Karpas-422 (cell line): ENCODE measurements around the gene SPACDR. TPM values are rescaled to one million over a fixed set of nuclear protein-coding genes. Genes with fewer than 3 reads are reported as not detected.
"Not testable (repeated sequence)": the region's sequence is repeated elsewhere in the genome, so short reads cannot be mapped to it uniquely, and the experiment has no call there.

Experiments
- DNase-seq: peaks from one replicate; pipeline ENCODE4 v3.0.0-alpha.2; 2015
- H2AFZ ChIP-seq: fragments of 200-600 bp; sonication (generic); 2 replicates; pipeline ENCODE4 v1.6.1; 2014; ENCODE audit warnings: antibody characterized with exemption, low read length, mixed read lengths
- H3K27ac ChIP-seq: fragments of 200-600 bp; sonication (generic); 2 replicates; pipeline ENCODE4 v1.5.1; 2014; ENCODE audit warnings: mild to moderate bottlenecking, low read length, moderate library complexity
- H3K27me3 ChIP-seq: fragments of 200-600 bp; sonication (generic); 2 replicates; pipeline ENCODE4 v1.6.1; 2014; ENCODE audit warnings: low read length, mixed read lengths
- H3K36me3 ChIP-seq: fragments of 200-600 bp; sonication (generic); 2 replicates; pipeline ENCODE4 v1.6.1; 2014; ENCODE audit warnings: low read length, mixed read lengths; ENCODE audit not compliant: insufficient read depth
- H3K4me1 ChIP-seq: fragments of 200-600 bp; sonication (generic); 2 replicates; pipeline ENCODE4 v1.6.1; 2014; ENCODE audit warnings: mild to moderate bottlenecking, low read length, mixed read lengths
- H3K4me2 ChIP-seq: fragments of 200-600 bp; sonication (generic); 2 replicates; pipeline ENCODE4 v1.6.1; 2014; ENCODE audit warnings: low read length, low read depth, mild to moderate bottlenecking; ENCODE audit not compliant: poor library complexity, severe bottlenecking
- H3K4me3 ChIP-seq: fragments of 200-600 bp; sonication (generic); 2 replicates; pipeline ENCODE4 v1.5.1; 2014; ENCODE audit warnings: mild to moderate bottlenecking, antibody characterized with exemption, low read length, mixed read lengths
- H3K79me2 ChIP-seq: fragments of 200-600 bp; sonication (generic); 2 replicates; pipeline ENCODE4 v1.6.1; 2014; ENCODE audit warnings: mild to moderate bottlenecking, low read length, mixed read lengths
- H3K9ac ChIP-seq: fragments of 200-600 bp; sonication (generic); 2 replicates; pipeline ENCODE4 v1.6.0; 2014; ENCODE audit warnings: low read length
- H3K9me2 ChIP-seq: fragments of 200-600 bp; sonication (generic), shearing (Covaris generic); replicated peaks from 2 replicates; pipeline ENCODE4 v1.6.0; 2014; ENCODE audit warnings: mild to moderate bottlenecking, low read length, moderate library complexity; ENCODE audit not compliant: insufficient read depth
- H3K9me3 ChIP-seq: fragments of 300-700, 200-600 bp; sonication (generic); 2 replicates; pipeline ENCODE4 v1.6.1; 2014; ENCODE audit warnings: low read length, mixed read lengths
- H4K20me1 ChIP-seq: fragments of 200-600 bp; sonication (generic); 2 replicates; pipeline ENCODE4 v1.6.1; 2014; ENCODE audit warnings: mild to moderate bottlenecking, antibody characterized with exemption, low read length, low read depth; ENCODE audit not compliant: insufficient read depth
- total RNA-seq: library from RNA; depleted of rRNA; stranded (reverse); fragments of >200 nt; shearing (Covaris generic); gene quantifications from 2 replicates; pipeline ENCODE4 v1.2.3, GENCODE V29; 2014; ENCODE audit warnings: low replicate concordance; rRNA removed

The SPACDR gene, protein sequence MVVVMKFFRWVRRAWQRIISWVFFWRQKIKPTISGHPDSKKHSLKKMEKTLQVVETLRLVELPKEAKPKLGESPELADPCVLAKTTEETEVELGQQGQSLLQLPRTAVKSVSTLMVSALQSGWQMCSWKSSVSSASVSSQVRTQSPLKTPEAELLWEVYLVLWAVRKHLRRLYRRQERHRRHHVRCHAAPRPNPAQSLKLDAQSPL
- 1.5 and 2.8 TPM in 2 replicates for total RNA-seq

DNA sequence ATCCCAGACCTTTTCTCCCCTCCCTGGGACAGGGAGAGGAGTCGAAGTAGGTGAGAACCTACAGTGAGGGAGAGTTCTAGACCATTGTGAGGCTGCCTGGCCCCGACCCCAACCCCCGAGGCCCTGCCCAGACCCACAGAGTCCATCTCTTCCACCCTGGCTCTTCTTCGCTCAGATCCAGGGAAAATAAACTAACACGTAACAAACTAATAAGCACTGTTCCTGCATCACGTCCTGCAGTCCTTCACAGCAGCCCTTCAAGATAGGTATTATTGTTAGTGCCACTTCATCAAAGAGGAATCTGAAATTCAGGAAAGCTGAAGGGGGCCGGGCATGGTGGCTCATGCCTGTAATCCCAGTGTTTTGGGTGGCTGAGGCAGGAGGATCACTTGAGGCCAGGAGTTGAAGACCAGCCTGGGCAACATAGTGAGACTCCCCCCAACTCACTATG is at the start of gene SPACDR:
TSS of gene SPACDR (minus strand) at position 51 of the 451 bp plus-strand sequence. CDS start 235 bp downstream, outside the sequence.
- H3K4me3 ChIP-seq, result no peak within 1 kb of the TSS
- H3K4me1 ChIP-seq, result no peaks in the 10 kb centered on the region

DNA sequence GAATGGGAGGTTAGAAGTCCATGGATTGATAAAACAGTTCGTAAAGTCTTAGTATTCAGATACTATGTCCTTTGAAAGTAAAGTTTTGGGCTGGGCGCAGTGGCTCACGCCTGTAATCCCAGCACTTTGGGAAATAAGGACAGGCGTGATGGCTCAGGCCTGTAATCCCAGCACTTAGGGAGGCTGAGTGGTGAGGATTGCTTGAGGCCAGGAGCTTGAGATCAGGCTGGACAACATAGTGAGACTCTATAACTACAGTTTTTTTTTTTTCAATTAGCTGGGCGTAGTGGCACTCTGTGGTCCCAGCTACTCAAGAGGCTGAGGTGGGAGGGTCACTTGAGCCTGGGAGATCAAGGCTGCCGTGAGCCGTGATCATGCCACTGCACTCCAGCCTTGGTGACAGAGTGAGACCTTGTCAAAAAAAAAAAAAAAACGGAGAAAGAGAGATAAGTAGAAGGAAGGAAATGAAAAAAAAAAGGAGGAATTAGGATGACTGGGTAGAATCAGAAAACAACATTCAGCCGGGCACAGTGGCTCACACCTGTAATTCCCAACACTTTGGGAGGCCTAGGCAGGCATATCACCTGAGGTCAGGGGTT is 49.3 kb upstream of the SPACDR start:
- no peak overlapping the region for H3K4me3 ChIP-seq
- no peak overlapping the region for H2AFZ ChIP-seq
- no peak for DNase-seq

More for the DNA sequence above, at the start of gene SPACDR:
- Histone ChIP-seq H3K9ac (no peak within 1 kb of the TSS), H3K9me3 (no peaks in the 10 kb centered on the region), H3K27ac (no peak within 1 kb of the TSS), H3K4me2 (no peak within 1 kb of the TSS), H4K20me1 (no peaks in the 10 kb centered on the region), H3K27me3 (no peaks in the 10 kb centered on the region), H2AFZ (no peak within 1 kb of the TSS), H3K36me3 (no peaks in the 10 kb centered on the region), H3K9me2 (no peaks in the 10 kb centered on the region), H3K79me2 (no peaks in the 10 kb centered on the region)
- DNase-seq, result no peak

DNA sequence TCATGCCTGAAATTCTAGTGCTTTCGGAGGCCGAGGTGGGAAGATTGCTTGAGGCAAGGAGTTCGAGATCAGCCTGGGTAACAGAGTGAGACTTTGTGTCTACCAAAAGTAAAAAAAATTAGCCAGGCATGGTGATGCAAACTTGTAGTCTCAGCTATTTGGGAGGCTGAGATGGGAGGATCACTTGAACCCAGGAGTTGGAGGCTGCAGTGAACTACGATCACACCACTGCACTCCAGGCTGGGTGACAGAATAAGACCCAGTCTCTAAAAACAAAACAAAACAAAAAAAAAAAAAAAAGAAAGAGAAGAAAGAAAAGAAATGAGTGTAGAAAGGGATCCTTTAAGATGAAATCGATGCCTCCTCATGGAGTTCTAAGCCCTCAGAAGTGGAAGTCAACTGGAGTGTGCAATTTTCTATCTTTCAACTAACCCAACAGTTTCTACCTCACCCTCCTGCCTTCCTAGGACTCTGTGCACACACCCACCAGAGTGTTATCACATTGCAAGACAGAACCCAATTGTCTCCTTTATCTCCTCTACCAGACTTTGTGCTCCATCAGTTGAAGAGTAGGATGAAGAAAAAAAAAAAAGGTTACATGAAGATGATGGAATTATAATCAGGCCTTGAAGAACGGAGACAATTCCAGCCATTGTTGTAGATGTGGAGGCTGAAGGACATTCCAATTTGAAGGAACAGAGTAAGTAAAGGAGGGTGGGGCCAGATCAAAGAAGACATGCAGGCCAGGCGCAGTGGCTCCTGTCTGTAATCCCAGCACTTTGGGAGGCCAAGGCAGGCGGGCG is 46.6 kb upstream of the SPACDR start:
- H3K4me3 ChIP-seq, result no peak overlapping the region
- no peaks in the 10 kb centered on the region for H4K20me1 ChIP-seq
- H3K4me1 ChIP-seq, result no peaks in the 10 kb centered on the region; the same call in 1 of the 2 replicates
- H3K36me3 ChIP-seq, result no peaks in the 10 kb centered on the region
- no peak overlapping the region for H3K27ac ChIP-seq
- no peak for DNase-seq
- no peaks in the 10 kb centered on the region for H3K79me2 ChIP-seq
- no peak overlapping the region for H3K9ac ChIP-seq
- no peak overlapping the region for H3K4me2 ChIP-seq
- H3K9me2 ChIP-seq, result no peaks in the 10 kb centered on the region
- no peak overlapping the region for H2AFZ ChIP-seq
- H3K9me3 ChIP-seq, result no peaks in the 10 kb centered on the region
- no peaks in the 10 kb centered on the region for H3K27me3 ChIP-seq

More for the DNA sequence above, 49.3 kb upstream of the SPACDR start:
- no peaks in the 10 kb centered on the region for H3K9me2 ChIP-seq
- H3K27me3 ChIP-seq, result no peaks in the 10 kb centered on the region
- no peaks in the 10 kb centered on the region for H3K36me3 ChIP-seq
- H3K9me3 ChIP-seq, result no peaks in the 10 kb centered on the region
- no peak overlapping the region for H3K9ac ChIP-seq
- H3K4me2 ChIP-seq, result no peak overlapping the region
- peaks cover 11% of the 10 kb centered on the region for H3K4me1 ChIP-seq
- H3K79me2 ChIP-seq, result no peaks in the 10 kb centered on the region
- no peaks in the 10 kb centered on the region for H4K20me1 ChIP-seq
- H3K27ac ChIP-seq, result no peak overlapping the region

DNA sequence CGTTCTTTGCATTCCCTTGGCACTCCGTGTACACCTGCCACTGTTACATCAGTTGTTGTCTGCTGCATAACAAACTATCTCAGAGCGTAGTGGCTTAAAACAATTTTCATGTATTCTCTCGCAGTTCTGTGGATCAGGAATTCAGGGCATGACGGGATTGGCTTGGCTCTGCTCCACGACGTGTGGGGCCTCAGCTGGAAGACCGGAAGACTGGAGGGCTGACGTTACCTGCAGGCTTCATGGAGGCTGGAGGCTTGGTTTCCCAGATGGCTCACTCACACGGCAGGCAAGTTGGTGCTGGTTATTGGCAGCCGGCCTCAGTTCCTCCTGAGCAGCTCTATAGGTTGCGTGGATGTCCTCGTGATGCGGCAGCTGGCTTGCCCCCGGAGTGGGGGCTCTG is 45.2 kb upstream of the SPACDR start:
- H3K4me3 ChIP-seq, result no peak overlapping the region
- no peaks in the 10 kb centered on the region for H3K9me2 ChIP-seq
- H3K9ac ChIP-seq, result no peak overlapping the region
- H3K27ac ChIP-seq, result no peak overlapping the region
- no peak for DNase-seq
- H2AFZ ChIP-seq, result no peak overlapping the region
- H3K4me1 ChIP-seq, result no peaks in the 10 kb centered on the region
- no peaks in the 10 kb centered on the region for H4K20me1 ChIP-seq
- H3K36me3 ChIP-seq, result no peaks in the 10 kb centered on the region
- H3K79me2 ChIP-seq, result no peaks in the 10 kb centered on the region
- no peaks in the 10 kb centered on the region for H3K9me3 ChIP-seq
- H3K27me3 ChIP-seq, result no peaks in the 10 kb centered on the region
- no peak overlapping the region for H3K4me2 ChIP-seq

DNA sequence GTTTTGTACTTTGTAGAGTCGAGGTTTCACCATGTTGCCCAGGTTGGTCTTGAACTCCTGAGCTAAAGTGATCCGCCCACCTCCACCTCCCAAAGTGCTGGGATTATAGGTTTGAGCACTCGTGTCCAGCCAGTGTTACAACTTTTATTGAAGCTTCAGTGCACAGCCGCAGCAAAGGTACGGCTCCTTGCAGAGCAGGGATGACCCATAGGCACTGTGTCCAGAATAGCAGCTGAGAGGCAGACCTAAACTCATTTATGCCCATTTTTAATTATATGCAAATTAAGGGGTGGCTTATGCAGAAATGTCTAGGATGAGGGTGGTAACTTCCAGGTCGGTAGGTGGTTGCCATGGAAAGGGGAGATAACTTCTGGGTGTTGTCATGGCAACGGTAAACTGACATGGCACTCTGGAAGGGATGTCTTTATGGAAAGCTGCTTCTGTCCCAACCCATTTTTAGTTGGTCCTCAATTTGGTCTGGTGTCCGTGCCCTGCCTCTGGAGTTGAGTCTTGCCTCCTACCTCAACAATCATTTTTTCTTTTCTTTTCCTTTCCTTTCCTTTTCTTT is 42.4 kb upstream of the SPACDR start:
- no peak overlapping the region for H3K27ac ChIP-seq
- H2AFZ ChIP-seq, result no peak overlapping the region
- H4K20me1 ChIP-seq, result no peaks in the 10 kb centered on the region
- no peaks in the 10 kb centered on the region for H3K9me3 ChIP-seq
- H3K4me2 ChIP-seq, result no peak overlapping the region
- no peaks in the 10 kb centered on the region for H3K27me3 ChIP-seq
- H3K4me1 ChIP-seq, result no peaks in the 10 kb centered on the region
- H3K9ac ChIP-seq, result no peak overlapping the region
- H3K36me3 ChIP-seq, result no peaks in the 10 kb centered on the region
- no peaks in the 10 kb centered on the region for H3K79me2 ChIP-seq
- H3K9me2 ChIP-seq, result no peaks in the 10 kb centered on the region
- peak; percentile 49 for DNase-seq
- H3K4me3 ChIP-seq, result no peak overlapping the region

DNA sequence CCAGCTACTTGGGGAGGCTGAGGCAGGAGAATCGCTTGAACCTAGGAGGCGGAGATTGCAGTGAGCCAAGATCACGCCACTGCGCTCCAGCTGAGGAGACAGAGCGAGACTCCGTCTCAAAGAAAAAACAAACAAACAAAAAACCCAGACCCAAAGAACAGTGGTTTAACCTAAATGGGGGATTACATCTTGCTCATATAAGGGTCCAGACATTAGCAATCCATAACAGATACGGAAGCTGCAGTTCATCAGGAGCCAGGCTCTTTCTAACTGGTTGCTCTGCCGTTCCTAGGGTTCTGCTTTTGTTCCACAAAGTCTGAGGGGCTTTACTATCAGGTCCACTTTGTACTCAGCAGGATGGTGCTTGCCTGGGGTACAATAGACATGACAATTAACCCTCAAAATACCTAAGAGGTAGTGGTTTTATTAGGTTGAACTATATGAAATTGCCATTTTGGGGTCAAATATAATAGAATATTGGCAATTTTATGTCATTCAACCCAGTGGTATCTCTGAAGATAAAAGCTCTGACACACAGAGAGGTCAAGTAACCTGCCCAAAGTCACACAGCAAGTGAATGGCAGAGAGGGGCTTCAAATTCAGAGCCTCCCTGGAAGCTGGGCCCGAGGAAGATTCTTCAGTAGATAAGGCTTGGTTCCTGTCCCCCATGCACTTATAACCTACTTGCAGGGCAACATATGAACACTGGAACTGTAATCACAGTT is 41.0 kb upstream of the SPACDR start:
- no peaks in the 10 kb centered on the region for H3K4me1 ChIP-seq
- no peak overlapping the region for H3K9ac ChIP-seq
- no peaks in the 10 kb centered on the region for H3K9me3 ChIP-seq
- no peak for DNase-seq
- H3K4me3 ChIP-seq, result no peak overlapping the region
- H3K36me3 ChIP-seq, result no peaks in the 10 kb centered on the region
- no peak overlapping the region for H3K27ac ChIP-seq
- H4K20me1 ChIP-seq, result no peaks in the 10 kb centered on the region
- no peak overlapping the region for H2AFZ ChIP-seq
- no peaks in the 10 kb centered on the region for H3K79me2 ChIP-seq
- no peak overlapping the region for H3K4me2 ChIP-seq
- no peaks in the 10 kb centered on the region for H3K27me3 ChIP-seq
- H3K9me2 ChIP-seq, result no peaks in the 10 kb centered on the region

DNA sequence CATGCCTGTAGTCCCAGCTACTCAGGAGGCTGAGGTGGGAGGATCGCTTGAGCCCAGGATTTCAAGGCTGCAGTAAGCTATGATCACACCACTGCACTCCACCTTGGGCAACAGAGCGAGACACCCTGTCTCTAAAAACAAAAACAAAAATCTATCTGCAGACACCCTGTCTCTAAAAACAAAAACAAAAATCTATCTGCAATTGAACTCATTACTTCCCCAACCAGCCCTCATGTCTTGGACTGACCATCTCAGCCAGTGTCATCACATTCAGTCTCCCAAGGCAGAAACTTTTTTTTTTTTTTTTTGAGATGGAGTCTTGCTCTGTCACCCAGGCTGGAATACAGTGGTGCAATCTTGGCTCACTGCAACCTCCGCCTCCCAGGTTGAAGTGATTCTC is 40.0 kb upstream of the SPACDR start:
- H3K27ac ChIP-seq, H2AFZ ChIP-seq, DNase-seq: not testable (repeated sequence)

More for the DNA sequence above, 40.0 kb upstream of the SPACDR start:
- not testable (repeated sequence) for H3K4me2 ChIP-seq, H4K20me1 ChIP-seq, H3K4me3 ChIP-seq, H3K79me2 ChIP-seq, H3K36me3 ChIP-seq, H3K9me2 ChIP-seq, H3K27me3 ChIP-seq, H3K9ac ChIP-seq, H3K9me3 ChIP-seq, H3K4me1 ChIP-seq
